ENCODE measurements around the gene PGM3. TPM values are rescaled to one million over a fixed set of nuclear protein-coding genes. Genes with fewer than 3 reads are reported as not detected.

PGM3 gene
- total and polyA plus RNA-seq, 2 donors (not counting 3 experiments of a cell fraction or from before 2014, with no cell fraction given) = 19.8 to 70.7 TPM

DNA sequence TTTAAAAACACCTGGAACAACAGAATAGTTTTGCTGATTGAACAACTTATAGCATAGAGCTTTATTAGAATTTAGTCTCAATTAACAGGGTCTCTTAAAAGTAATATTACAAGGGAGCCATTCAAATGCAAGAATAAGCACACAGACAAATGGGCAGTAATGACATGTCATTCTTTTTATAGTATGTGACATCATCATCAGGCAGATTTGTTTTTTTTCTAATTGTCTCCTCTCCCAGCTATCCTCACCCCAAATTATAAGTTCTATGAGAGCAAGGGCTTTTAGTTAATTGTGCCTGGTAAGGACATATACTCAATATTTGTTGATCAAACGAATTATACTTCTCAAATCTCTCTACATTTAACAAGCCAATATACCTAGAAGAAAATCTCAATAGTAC, 11.0 kb downstream of the PGM3 start:
- Histone ChIP-seq H3K27me3 (ENCODE audit: control insufficient read depth in 2 of 2, insufficient read depth in 2 of 2, low read length in 2 of 2) (no peaks in the 10 kb centered on the region), H3K4me1 (ENCODE audit: control insufficient read depth, extremely low read depth, insufficient read depth, low read length) (no peaks in the 10 kb centered on the region), H3K27ac (ENCODE audit: insufficient read depth, low read depth, low read length) (no peak overlapping the region), H3K9me1 (replicated peaks; ENCODE audit: control insufficient read depth, extremely low read depth, insufficient read depth, low read length) (no peaks in the 10 kb centered on the region), H3K79me2 (ENCODE audit: control insufficient read depth, insufficient read depth, low read length) (peaks cover 2% of the 10 kb centered on the region), H3K36me3 (ENCODE audit: control insufficient read depth in 2 of 2, extremely low read depth in 1 of 2, insufficient read depth in 2 of 2, low read length in 2 of 2) (peaks cover 5 to 42% of the 10 kb centered on the region in 2 experiments), H4K20me1 (replicated peaks; ENCODE audit: control insufficient read depth, extremely low read depth, insufficient read depth, low read length) (no peaks in the 10 kb centered on the region), H3K4me2 (ENCODE audit: insufficient read depth, low read length) (no peak overlapping the region), H3K4me3 (replicated peaks in 1 of 3; ENCODE audit: insufficient read depth in 1 of 3, low read depth in 1 of 3, low read length in 3 of 3) (no peak overlapping the region), H3K9me3 (replicated peaks; ENCODE audit: control insufficient read depth, insufficient read depth, low read length) (no peaks in the 10 kb centered on the region), H2AFZ (ENCODE audit: low read depth, low read length) (no peak overlapping the region), H3K9ac (replicated peaks; ENCODE audit: extremely low read depth, insufficient read depth, low read length) (no peak overlapping the region)
- dilution Hi-C loops (cut with MboI; ENCODE audit: extremely low pct_ligation_motif_present, low sequenced_read_pairs) (no loop called here), intact Hi-C loops (cut with micrococcal nuclease) (loop anchor here (2.0 kb wide), 1 partner anchor 13 kb away; no protein-coding TSS in a partner anchor)
- POLR2A ChIA-PET = no interaction called here
- TF ChIP-seq POLR2A (IDR thresholded peaks at IDR 0.05; ENCODE audit: low read depth, low read length) (no peak), JUN (IDR thresholded peaks at IDR 0.05; ENCODE audit: borderline replicate concordance, insufficient read depth, insufficient read length, low read depth) (no peak), EZH2 (IDR thresholded peaks at IDR 0.05; ENCODE audit: borderline replicate concordance, low read depth, low read length, severe bottlenecking) (no peak), POLR2AphosphoS5 (IDR thresholded peaks at IDR 0.05; ENCODE audit: insufficient read depth, low read depth, low read length) (no peak), MYC (IDR thresholded peaks at IDR 0.05; ENCODE audit: low read depth, low read length) (no peak), FOS (IDR thresholded peaks at IDR 0.05; ENCODE audit: borderline replicate concordance, insufficient read depth, low read length) (no peak), GATA2 (IDR thresholded peaks at IDR 0.05; ENCODE audit: insufficient read depth, insufficient read length, low read depth, low read length) (no peak), CTCF (IDR thresholded peaks at IDR 0.05; ENCODE audit: extremely low read depth in 1 of 2, insufficient read depth in 1 of 2, low read depth in 1 of 2, low read length in 2 of 2) (no peak)
- TF ChIP-seq, protein P1, sequence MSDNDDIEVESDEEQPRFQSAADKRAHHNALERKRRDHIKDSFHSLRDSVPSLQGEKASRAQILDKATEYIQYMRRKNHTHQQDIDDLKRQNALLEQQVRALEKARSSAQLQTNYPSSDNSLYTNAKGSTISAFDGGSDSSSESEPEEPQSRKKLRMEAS (IDR thresholded peaks at IDR 0.05; ENCODE audit: insufficient read depth, insufficient read length) = no peak
- DNase-seq (ENCODE audit: low read depth, low spot score) (no peak), FAIRE-seq (no peak)
- CTCF ChIA-PET = interaction anchor here (1.1 to 1.5 kb wide), 2 partner anchors 33 to 114 kb away, joined by 3 read pairs; partner anchors contain the start of gene DOP1A
- no TSS peak for BruUV-seq (replicated peaks)

All from endothelial cell of umbilical vein (primary cell).